ENCODE results near the gene FOXN1.

Gene FOXN1

GRCh38 chr17:28495635-28496034, 10.5 kb upstream of the FOXN1 start:
- no peak overlapping the region for H2BK120ac ChIP-seq (ENCODE audit: insufficient read depth, low read length, poor library complexity)
- H3K79me1 ChIP-seq (ENCODE audit: low read length), result no peaks in the 10 kb centered on the region
- no peak overlapping the region for H3K18ac ChIP-seq (ENCODE audit: low read length)
- H4K12ac ChIP-seq (ENCODE audit: low read depth, low read length), result no peak overlapping the region
- H3K4me1 ChIP-seq (ENCODE audit: control insufficient read depth in 1 of 2, insufficient read depth in 2 of 2, low read length in 2 of 2), result peaks cover 3 to 5% of the 10 kb centered on the region in 2 experiments
- no peak overlapping the region for H3K4ac ChIP-seq (ENCODE audit: low read depth, low read length)
- WGBS (ENCODE audit: extremely low coverage, insufficient coverage, insufficient read length), result no CpG with 5 or more reads among the region's 8 CpGs
- H2BK12ac ChIP-seq (ENCODE audit: low read length), result no peak overlapping the region
- H2BK5ac ChIP-seq (ENCODE audit: low read depth, low read length, poor library complexity), result no peak overlapping the region
- H3K4me2 ChIP-seq (ENCODE audit: low read length), result no peak overlapping the region
- no peak overlapping the region for H3K4me3 ChIP-seq (ENCODE audit: low read depth, low read length)
- DNase-seq, result no peak
- no peaks in the 10 kb centered on the region for H3K79me2 ChIP-seq (ENCODE audit: control insufficient read depth, insufficient read depth, low read length, poor library complexity)
- no peak overlapping the region for H3K27ac ChIP-seq (ENCODE audit: low read depth, low read length)
- no peak overlapping the region for H4K91ac ChIP-seq (ENCODE audit: low read depth, low read length)
- no peak overlapping the region for H3K14ac ChIP-seq (ENCODE audit: low read length)
- no peak overlapping the region for H2AFZ ChIP-seq (ENCODE audit: insufficient read depth, low read length, poor library complexity)
- no peaks in the 10 kb centered on the region for H3K36me3 ChIP-seq (ENCODE audit: control insufficient read depth in 1 of 2, insufficient read depth in 2 of 2, low read length in 2 of 2)
- H2AK5ac ChIP-seq (ENCODE audit: low read length), result no peak overlapping the region
- H3K9ac ChIP-seq (ENCODE audit: low read length), result no peak overlapping the region
- H3K9me3 ChIP-seq (ENCODE audit: insufficient read depth, low read depth, low read length), result no peaks in the 10 kb centered on the region
- H4K8ac ChIP-seq (ENCODE audit: low read depth, low read length), result no peak overlapping the region
- no peak overlapping the region for H3K23ac ChIP-seq (ENCODE audit: low read length)
- no peaks in the 10 kb centered on the region for H3K27me3 ChIP-seq (ENCODE audit: insufficient read depth, low read length)

DNA sequence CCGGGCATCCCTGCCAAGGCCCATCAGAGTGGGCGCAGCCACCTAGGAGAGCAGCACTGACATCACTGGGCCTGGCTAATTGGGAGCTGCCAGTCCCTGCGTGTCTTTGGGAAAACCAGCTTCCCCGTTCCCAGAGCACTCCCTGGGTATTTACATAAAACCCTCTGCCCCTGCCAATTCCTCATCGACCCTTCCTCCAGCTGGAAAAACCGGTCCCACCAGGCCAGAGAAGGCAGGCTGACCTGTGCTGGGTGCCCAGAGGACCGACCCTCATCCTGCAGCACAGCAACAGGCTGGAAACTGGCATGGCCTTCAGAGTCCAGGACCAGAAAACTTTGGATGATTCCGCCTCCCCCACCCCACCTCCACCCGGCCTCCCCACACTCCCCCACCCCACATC, 8.2 kb upstream of the FOXN1 start:
- no peak overlapping the region for H3K9ac ChIP-seq (ENCODE audit: low read length)
- no peaks in the 10 kb centered on the region for H3K36me3 ChIP-seq (ENCODE audit: control insufficient read depth in 1 of 2, insufficient read depth in 2 of 2, low read length in 2 of 2)

DNA sequence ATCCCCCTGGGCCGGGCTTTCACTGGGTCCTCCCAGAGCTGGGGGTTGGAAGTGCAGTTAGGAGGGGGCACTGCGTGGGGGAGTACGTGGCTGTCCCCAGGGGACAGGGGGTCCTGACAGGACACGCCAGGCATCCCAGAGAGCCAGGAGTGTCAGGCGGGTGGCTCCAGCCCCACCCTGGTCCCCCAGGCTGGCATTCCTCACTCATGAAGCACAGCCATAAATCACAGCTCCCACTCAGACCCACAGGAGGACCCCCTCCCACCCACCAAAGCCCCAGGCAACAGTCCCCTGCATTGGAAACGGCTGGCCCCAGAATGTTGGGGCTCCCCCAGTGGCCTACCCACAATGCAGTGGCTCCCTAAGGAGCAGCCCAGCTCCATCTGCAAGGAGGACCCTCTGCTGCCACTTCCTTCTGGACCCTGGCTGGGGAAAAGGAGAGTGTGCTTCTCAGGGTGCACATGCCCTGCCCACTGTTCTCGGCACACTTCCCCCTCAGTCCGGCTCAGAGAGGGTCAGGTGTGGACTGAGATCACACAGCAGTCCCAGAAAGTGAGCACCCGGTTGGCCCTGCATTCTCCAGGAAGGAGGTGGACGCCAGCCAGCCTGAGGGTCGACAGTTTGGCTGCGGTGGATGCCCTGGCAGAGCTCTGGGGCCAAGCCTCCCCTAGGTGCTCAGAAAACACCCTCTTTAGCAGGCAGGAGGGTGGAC, 7.3 kb upstream of the FOXN1 start:
- Histone ChIP-seq H3K9ac (ENCODE audit: low read length) (no peak overlapping the region), H3K9me3 (ENCODE audit: insufficient read depth, low read depth, low read length) (no peaks in the 10 kb centered on the region), H3K79me1 (ENCODE audit: low read length) (no peaks in the 10 kb centered on the region), H3K36me3 (ENCODE audit: control insufficient read depth in 1 of 2, insufficient read depth in 2 of 2, low read length in 2 of 2) (no peaks in the 10 kb centered on the region), H2AK5ac (ENCODE audit: low read length) (no peak overlapping the region), H2BK5ac (ENCODE audit: low read depth, low read length, poor library complexity) (no peak overlapping the region), H3K14ac (ENCODE audit: low read length) (no peak overlapping the region), H3K27ac (ENCODE audit: low read depth, low read length) (no peak overlapping the region), H3K23ac (ENCODE audit: low read length) (no peak overlapping the region), H3K4me2 (ENCODE audit: low read length) (no peak overlapping the region), H2BK12ac (ENCODE audit: low read length) (no peak overlapping the region), H4K8ac (ENCODE audit: low read depth, low read length) (no peak overlapping the region), H4K91ac (ENCODE audit: low read depth, low read length) (no peak overlapping the region), H3K4ac (ENCODE audit: low read depth, low read length) (no peak overlapping the region), H3K4me1 (ENCODE audit: control insufficient read depth in 1 of 2, insufficient read depth in 2 of 2, low read length in 2 of 2) (peaks cover 3 to 5% of the 10 kb centered on the region in 2 experiments), H2BK120ac (ENCODE audit: insufficient read depth, low read length, poor library complexity) (no peak overlapping the region), H2AFZ (ENCODE audit: insufficient read depth, low read length, poor library complexity) (no peak overlapping the region), H3K18ac (ENCODE audit: low read length) (no peak overlapping the region), H3K79me2 (ENCODE audit: control insufficient read depth, insufficient read depth, low read length, poor library complexity) (no peaks in the 10 kb centered on the region), H4K12ac (ENCODE audit: low read depth, low read length) (no peak overlapping the region), H3K27me3 (ENCODE audit: insufficient read depth, low read length) (no peaks in the 10 kb centered on the region), H3K4me3 (ENCODE audit: low read depth, low read length) (no peak overlapping the region)
- WGBS (ENCODE audit: extremely low coverage, insufficient coverage, insufficient read length), result no CpG with 5 or more reads among the region's 12 CpGs
- no peak for DNase-seq

More for the DNA sequence above, 8.2 kb upstream of the FOXN1 start:
- Histone ChIP-seq H2BK120ac (ENCODE audit: insufficient read depth, low read length, poor library complexity) (no peak overlapping the region), H2AFZ (ENCODE audit: insufficient read depth, low read length, poor library complexity) (no peak overlapping the region), H3K18ac (ENCODE audit: low read length) (no peak overlapping the region), H3K4ac (ENCODE audit: low read depth, low read length) (no peak overlapping the region), H3K79me1 (ENCODE audit: low read length) (no peaks in the 10 kb centered on the region), H3K27ac (ENCODE audit: low read depth, low read length) (no peak overlapping the region), H3K4me2 (ENCODE audit: low read length) (no peak overlapping the region), H3K4me1 (ENCODE audit: control insufficient read depth in 1 of 2, insufficient read depth in 2 of 2, low read length in 2 of 2) (peaks cover 3 to 5% of the 10 kb centered on the region in 2 experiments), H3K27me3 (ENCODE audit: insufficient read depth, low read length) (no peaks in the 10 kb centered on the region), H3K23ac (ENCODE audit: low read length) (no peak overlapping the region), H4K12ac (ENCODE audit: low read depth, low read length) (no peak overlapping the region), H2BK12ac (ENCODE audit: low read length) (no peak overlapping the region), H3K79me2 (ENCODE audit: control insufficient read depth, insufficient read depth, low read length, poor library complexity) (no peaks in the 10 kb centered on the region), H3K9me3 (ENCODE audit: insufficient read depth, low read depth, low read length) (no peaks in the 10 kb centered on the region), H3K14ac (ENCODE audit: low read length) (no peak overlapping the region), H4K91ac (ENCODE audit: low read depth, low read length) (no peak overlapping the region), H2AK5ac (ENCODE audit: low read length) (no peak overlapping the region), H4K8ac (ENCODE audit: low read depth, low read length) (no peak overlapping the region), H3K4me3 (ENCODE audit: low read depth, low read length) (no peak overlapping the region), H2BK5ac (ENCODE audit: low read depth, low read length, poor library complexity) (no peak overlapping the region)
- DNase-seq, result no peak
- no CpG with 5 or more reads among the region's 9 CpGs for WGBS (ENCODE audit: extremely low coverage, insufficient coverage, insufficient read length)

DNA sequence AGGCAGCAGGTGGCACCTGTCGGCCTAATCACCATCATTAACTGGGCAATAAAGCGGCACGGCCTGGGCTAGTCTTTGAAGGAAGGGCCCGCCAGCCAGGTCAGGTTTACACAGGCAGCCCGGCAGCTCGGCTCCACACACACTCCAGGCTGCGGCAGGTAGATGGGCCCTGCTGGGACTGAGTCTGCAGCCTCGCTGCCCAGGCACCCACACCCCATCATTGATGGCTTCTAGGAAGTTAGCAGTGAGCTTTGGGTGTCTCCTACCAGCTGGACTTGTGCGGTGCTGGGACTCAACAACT, 6.8 kb upstream of the FOXN1 start:
- Histone ChIP-seq H4K91ac (ENCODE audit: low read depth, low read length) (no peak overlapping the region), H2BK120ac (ENCODE audit: insufficient read depth, low read length, poor library complexity) (no peak overlapping the region), H3K23ac (ENCODE audit: low read length) (no peak overlapping the region), H3K4ac (ENCODE audit: low read depth, low read length) (no peak overlapping the region), H3K27me3 (ENCODE audit: insufficient read depth, low read length) (no peaks in the 10 kb centered on the region), H2AK5ac (ENCODE audit: low read length) (no peak overlapping the region), H3K27ac (ENCODE audit: low read depth, low read length) (no peak overlapping the region), H4K12ac (ENCODE audit: low read depth, low read length) (no peak overlapping the region), H3K4me1 (ENCODE audit: control insufficient read depth in 1 of 2, insufficient read depth in 2 of 2, low read length in 2 of 2) (peaks cover 3 to 5% of the 10 kb centered on the region in 2 experiments), H2BK5ac (ENCODE audit: low read depth, low read length, poor library complexity) (no peak overlapping the region), H3K9me3 (ENCODE audit: insufficient read depth, low read depth, low read length) (no peaks in the 10 kb centered on the region), H3K4me3 (ENCODE audit: low read depth, low read length) (no peak overlapping the region), H2BK12ac (ENCODE audit: low read length) (no peak overlapping the region), H3K79me2 (ENCODE audit: control insufficient read depth, insufficient read depth, low read length, poor library complexity) (no peaks in the 10 kb centered on the region), H3K18ac (ENCODE audit: low read length) (no peak overlapping the region), H3K9ac (ENCODE audit: low read length) (no peak overlapping the region), H3K14ac (ENCODE audit: low read length) (no peak overlapping the region), H4K8ac (ENCODE audit: low read depth, low read length) (no peak overlapping the region), H3K36me3 (ENCODE audit: control insufficient read depth in 1 of 2, insufficient read depth in 2 of 2, low read length in 2 of 2) (no peaks in the 10 kb centered on the region), H3K79me1 (ENCODE audit: low read length) (no peaks in the 10 kb centered on the region), H3K4me2 (ENCODE audit: low read length) (no peak overlapping the region), H2AFZ (ENCODE audit: insufficient read depth, low read length, poor library complexity) (no peak overlapping the region)
- no peak for DNase-seq
- no CpG with 5 or more reads among the region's 9 CpGs for WGBS (ENCODE audit: extremely low coverage, insufficient coverage, insufficient read length)

All from trophoblast cell (in vitro differentiated cells and primary cell).